GM19240 (cell line): ENCODE data around the gene ASTN2.

Experiments used
- DNase-seq: peaks from one replicate; pipeline ENCODE4 v3.0.0; 2011; ENCODE audit warnings: low spot score; ENCODE audit not compliant: insufficient read length

The ASTN2 gene

DNA sequence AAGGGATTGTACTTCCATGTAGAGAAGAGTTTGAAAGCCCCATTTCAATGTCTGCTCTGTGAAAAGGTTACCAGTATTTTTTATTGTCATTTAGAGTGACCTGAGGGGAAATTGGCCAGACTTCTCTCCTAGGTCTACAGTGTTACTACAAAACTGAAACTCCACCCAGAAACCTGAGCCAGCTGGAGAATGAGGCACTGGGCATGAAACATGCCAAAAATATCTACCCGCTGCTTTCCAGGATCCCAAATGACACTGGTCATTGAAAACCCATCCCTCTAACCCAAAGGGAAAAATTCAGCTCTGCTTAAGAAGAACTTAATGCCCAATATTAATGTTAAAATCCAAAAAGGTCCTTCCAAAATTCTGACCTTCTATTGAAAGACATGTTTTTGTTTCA is 826.9 kb downstream of the ASTN2 start:
- DNase-seq = no peak

DNA sequence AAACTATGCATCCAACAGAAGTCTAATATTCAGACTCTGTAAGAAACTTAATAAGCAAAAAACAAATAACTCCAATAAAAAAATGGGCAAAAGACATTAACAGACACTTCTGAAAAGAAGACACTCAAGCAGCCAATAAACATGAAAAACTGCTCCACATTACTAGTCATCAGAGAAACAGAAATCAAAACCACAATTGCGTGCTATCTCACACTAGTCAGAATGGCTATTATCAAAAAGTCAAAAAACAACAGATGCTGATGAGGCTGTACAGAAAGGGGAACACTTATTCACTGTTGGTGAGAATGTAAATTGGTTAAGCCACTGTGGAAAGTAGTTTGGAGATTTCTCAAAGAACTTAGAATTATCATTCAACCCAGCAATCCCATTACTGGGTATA is 829.0 kb downstream of the ASTN2 start:
- DNase-seq = no peak

DNA sequence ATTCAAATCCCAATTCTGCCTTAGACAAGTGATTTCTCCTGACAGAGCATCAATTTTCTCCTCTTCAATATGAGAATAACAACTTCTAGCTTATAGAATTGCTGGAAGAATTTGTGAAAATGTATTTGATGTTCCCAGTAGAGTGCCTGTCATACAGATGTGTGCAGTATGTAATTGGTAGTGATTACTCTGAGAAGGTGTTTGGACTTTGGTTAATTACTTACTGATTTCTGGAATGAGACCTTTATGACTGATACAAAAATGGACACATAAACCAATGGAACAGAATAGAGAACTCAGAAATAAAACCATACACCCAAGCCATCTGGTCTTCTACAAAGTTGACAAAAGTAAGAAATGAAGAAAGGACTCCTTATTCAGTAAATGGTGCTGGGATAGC is 829.7 kb downstream of the ASTN2 start:
- no peak for DNase-seq

DNA sequence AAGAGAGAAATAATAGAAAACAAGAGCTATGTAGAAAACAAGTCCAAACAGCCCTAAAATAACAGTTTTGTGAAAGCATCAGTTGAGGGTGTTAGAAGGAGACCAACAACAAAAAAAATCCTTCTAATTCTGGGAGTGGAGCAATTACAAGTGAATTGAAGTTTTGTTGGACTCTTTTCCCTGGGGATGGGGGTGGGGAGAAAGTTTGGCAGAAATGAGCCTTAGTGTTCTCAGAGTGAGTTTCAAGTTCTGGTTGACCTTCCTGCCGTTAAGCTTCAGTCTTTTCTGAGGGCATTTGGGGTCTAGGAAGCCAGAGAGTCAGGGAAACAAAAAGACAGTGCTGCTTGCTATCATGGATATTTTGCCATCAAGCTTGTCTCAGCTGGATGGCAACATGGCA is 834.0 kb downstream of the ASTN2 start:
- DNase-seq = no peak

DNA sequence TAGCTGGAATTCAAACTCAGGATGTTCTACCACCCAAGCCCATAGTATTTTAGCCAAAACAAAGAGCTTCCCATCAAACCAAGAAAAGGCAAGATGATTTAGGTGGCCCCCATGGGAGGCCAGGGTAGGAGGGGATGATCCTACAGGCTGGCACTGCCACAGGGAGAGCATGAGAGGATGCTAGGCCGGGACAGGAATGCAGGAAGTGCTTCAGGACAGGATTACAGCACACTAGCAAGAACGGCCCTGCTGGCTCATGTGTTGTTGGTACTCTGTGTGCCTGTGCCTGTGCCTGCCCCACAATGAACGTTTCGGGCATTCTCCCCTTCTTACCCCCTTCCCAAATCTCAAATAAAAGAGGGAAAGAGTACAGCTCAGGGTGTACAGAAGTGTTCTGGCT is 838.5 kb downstream of the ASTN2 start:
- DNase-seq = no peak

DNA sequence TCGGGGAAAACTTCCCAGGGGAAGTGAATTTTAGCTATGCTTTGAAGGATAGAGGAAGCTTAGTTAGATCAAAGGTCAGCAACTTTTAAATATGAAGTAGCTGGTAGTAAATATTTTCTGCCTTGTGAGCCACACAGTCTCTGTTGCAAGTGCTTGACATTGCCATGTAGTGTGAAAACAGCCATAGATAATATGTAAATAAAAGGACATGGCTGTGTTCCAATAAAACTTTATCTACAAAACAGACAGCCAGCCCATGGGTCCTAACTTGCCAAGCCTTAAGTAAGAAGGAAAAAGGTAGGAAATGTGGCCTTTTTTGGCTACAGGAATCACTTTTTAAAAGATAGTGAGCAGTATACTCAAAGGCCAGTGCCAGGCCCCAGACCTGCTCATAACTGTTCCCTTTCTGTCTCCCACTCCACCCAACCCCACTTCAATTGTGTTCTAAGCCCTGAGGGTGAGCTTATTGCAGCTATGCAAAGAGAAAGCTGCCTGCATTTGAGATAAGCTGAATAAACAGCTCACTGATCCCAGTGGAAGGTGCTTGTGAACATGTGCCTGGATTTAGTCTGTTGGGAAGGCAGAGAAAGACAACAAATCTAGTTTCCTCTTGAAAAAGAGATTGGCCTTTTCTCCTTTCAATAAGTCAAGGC is 840.7 kb downstream of the ASTN2 start:
- DNase-seq = no peak

DNA sequence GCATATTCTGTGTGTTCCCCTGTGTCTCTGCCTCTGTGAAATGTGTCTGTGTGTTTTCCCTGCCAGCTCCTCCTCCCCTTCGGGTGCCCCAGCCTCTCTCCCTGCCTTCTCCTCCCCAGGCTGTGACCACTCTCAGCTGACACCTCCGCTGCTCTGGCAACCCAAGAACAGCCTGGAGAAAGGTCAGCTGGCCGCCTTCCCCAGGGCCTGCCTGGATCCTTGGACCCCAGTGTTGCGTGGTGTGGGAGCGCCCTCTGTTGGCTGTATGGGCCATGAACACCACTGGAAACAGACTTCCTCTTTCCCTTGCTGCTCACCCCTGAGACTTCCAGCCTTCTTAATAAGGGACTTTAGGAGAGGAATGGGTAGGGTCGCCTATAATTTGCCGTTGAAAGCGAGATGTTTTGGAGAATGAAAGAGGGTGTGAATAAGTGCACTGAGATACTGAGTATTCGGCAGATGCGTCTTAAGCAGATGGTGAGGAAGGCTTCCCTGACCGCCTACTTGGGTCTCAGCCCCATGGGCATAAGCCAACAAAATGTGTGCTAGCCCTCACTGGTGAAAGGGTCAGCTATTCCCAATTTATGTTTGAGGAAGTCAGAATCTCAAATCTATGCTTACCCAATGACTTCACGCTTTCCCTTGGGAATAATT is 842.6 kb downstream of the ASTN2 start:
- DNase-seq = peak; percentile 53

DNA sequence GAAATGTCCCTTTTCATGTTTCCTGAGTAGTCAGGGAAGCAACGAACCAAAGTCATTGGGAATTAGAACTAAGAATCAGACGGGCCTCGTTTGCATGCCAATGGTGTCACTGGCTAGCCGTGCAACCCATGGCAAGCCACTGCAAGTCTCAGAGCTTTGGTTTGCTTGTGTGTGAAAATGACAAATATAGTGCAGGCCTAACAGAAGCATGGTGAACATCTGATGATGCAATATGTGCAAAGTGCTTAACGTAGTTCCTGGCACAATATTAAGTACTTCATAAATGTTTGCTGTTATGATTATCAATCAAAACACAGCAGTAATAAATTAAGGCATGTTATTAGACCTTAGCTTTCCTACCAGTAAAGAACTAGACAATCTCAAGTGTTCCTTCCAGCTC is 845.7 kb downstream of the ASTN2 start:
- no peak for DNase-seq

DNA sequence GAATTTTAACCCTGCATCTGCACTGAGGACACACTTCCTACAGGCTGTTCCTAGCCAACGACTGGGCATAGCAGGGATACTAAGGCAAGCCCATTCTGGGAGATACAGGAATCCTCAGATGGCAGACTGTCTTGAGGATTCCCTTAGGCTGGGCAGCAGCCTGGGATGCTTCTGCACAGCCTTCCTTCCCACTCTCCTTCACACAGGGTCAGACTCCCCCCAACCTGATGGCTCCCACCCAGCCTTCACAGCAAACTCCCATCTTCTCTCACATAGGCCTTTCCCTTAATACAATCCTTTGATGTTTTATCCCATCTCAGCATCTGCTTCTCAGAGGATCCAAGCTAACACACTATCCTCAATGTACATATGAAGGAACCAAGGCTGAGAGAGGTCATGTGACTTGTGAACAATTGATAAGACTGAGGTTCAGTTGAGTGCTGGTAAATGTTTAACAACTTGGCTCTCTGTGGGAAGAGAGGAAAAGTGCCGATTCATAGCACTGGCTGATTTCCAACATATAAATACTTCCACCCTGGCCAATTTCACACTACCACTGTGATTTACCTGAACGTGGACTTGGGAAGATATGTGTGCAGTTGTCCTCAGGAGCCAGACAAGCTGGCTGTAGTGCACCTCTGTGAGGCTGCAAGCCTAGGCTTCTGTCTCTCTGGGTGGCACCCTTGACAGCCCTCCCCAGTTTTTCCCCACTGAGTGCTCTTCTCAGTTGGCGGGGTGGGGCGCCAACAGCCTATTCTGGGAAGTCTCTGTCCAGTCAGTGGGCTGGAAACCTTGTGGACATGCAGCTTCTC is 848.0 kb downstream of the ASTN2 start:
- no peak for DNase-seq

DNA sequence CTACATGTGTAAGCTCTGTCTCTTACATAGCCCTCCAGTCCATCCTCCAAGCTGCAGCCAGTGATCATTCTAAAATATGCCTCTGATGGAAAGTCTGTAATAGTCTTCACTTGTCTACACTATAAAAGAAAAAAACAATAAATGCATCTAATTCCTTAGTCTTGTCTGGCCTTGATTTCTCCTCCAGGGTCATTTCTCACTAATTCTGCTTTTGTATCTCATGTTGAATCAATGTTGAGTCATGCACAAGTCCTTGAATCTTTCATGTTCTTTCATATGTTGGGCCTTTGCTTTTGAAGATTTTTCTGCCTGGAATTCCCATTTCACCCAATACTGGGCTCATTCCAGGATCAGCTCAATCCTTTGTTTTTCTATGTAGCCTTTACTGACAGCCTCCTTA is 848.9 kb downstream of the ASTN2 start:
- no peak for DNase-seq

DNA sequence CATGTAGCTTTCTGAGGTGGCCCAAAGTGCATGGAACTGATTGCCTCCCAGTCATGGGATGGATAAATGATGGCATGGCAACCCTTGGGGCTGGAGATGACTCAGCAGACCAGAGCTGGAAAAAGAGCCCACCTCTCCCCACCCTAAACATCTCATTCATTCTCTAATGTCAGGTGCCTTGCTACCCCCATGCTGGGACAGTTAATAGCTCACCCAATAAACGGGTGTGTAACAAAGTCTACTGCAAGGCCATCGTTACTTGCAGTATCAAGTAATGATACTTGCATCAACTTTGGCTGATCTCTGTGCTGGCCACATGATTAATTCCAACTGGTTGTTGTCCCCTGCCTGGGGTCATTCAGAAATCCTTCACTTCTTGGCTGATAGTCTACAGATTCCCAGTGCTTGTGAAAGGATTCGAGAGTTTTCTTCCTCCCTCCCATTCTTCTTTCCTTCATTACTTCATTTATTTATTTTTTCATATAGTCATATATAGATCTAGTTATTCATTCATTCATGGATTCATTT is 850.5 kb downstream of the ASTN2 start:
- no peak for DNase-seq

DNA sequence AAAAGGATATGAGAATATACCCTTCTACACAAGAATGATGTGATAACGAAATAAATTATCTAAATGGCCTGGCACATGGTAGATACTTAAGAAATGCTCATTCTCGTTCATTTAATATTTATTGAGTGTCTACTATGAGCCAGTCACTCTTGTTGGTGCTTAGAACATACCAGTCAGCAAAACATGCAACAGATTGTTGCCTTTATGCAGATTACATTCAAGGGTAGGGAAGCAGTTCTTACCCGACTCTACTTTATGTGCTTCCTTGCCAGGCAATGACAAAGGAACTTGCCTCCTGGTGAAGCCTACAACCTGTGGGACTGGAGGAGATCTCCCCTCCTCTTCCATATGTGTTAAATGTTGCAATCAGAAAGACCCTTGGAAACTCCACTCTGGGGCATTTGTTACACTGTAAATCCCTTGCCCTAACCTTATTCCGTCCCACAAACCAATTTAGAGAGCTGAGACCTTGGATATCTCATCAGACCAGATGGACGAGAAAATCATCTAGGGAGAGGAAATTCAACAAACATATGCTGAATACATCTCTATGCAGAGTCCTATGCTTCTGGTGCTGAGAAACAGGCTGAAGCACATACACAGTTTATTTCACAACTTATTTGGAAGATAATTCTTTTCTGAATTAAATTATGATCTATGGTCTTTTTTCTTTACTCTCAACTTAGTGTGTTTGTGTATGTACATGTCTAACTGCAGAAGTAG is 855.9 kb downstream of the ASTN2 start:
- DNase-seq = no peak

DNA sequence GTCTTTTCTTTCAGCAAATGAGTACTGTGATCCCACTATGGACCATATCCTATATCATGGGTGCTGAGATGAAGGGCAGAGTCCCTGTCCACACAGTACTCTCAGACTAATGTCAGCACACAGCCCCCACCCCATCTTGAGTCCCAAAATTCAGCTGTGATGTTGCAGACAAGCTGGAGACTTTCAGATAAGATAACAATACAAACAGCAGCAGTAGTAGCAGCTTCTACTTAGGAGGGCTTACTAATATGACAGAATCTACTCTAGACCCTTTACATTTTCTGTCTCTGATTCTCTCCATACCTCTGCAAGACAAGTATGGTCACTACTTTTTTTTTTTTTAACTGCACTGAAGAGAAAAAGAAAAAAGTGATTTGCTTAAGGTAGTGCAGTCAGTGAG is 856.8 kb downstream of the ASTN2 start:
- DNase-seq = no peak

DNA sequence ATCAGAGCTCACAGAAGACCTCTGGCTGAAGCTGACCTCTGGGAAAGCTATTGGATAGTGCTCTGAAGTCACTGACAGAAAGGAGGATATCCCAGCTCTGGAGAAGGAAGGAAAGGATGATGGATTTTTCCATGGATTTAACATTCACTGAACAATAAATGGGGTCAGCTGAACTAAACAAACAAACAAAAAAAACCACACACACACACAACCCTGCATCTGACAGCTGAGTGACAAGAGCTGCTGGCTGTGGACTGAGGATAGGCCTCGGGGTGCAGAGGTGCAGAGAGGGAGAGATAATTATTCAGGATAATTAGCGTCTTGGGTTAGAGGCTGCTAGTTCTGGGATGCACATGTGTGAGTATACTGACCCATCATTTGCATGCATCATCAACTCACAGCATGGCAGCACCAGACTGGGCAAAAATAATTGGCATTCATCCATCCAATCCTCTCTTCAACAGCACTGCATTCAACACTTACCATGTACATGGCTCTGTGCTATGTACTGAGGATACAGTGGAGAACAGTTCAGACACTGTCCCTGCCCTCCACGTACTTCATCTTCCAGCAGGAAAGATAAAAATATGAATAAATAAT is 859.2 kb downstream of the ASTN2 start:
- no peak for DNase-seq

DNA sequence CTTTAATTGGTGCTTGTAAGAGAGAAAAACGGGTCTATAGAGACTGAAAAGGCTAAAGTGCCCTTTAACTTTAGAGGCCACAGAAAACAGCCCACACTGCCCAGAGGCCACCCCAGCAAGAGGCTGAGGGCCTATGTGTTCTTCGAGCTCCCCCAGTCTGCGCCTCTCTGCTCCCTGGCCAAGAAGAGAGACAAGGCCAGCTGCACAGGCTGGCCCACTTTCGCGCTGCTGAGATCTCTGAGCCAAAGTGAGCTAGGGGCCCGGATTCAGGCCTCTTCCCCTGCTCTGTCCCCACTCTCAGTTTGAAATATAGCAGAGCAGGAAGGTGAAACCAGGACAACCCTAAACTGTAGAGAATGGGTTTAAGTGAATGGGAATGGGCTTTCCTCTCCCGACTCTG is 859.7 kb downstream of the ASTN2 start:
- DNase-seq = no peak

DNA sequence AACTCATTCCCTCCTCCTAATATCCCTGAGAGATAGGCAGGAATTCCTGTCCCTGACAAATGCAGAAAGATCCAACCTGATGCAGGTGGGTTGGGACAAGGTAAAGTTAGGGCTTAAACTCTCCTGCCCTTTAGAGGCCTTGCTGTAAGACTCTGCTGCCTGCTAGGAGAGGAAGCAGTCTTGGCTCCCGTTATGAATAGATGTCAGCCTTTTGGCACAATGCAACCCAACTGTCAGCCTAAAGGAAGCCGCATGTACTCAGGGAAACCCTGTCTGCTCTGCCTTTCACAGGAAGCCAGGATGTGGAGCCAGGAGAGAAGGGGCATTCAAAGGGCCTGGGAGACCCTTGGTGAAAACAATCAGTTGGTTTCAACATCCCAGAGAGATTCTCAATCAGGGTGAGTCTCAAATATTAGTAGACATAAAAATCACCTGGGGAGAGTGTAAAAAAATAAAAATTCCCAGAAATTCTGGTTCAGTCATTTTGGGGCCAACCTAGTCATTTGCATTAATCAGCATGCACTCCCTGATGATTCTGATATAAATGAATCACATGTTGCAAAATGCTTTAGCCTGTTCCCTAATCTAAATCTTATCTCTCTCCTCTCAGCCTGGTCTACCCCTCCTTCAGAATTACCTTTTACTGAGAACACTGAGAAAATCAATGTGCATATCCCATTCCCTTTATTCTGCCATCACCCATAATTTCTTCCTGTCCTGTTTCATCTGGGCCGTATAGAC is 864.0 kb downstream of the ASTN2 start:
- DNase-seq = no peak

DNA sequence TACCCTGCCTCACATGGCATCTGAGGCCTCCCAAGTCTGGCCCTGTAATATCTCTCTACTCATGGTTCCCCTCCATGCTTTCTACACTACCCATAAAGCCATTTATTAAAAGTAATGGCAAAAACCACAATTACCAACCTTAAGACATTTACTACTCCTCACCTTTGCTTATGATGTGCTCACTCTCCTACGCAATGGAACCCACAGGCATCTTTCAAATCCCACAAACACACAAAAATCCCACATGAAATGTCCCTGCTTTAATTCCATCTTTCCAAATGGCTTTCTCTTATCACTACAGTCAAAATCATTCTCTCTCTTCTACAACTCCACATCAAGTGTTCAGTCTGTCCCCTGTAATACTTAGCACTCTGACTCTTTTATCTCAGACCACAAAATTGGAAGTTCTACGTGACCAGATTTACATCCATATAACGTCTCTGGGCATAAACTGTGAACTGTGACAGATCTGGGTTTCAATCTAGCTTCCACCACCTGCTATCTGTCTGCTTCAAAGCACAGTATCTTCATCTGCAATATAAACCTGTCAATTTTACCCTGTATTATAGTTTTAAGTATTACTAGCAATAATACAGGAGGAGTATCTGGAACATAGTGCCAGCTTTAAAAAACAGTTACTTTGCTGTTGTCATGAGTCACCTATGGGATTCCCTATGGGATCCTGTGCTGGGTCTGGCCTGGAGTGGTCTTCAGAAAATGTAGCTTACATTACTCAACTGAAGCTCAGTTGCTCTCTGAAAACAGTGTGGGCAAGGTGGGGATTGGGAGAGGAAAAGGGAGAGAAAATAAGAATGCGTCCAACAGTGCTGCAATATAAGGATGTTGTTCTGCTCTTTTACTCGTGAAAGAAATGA is 864.8 kb downstream of the ASTN2 start:
- no peak for DNase-seq

DNA sequence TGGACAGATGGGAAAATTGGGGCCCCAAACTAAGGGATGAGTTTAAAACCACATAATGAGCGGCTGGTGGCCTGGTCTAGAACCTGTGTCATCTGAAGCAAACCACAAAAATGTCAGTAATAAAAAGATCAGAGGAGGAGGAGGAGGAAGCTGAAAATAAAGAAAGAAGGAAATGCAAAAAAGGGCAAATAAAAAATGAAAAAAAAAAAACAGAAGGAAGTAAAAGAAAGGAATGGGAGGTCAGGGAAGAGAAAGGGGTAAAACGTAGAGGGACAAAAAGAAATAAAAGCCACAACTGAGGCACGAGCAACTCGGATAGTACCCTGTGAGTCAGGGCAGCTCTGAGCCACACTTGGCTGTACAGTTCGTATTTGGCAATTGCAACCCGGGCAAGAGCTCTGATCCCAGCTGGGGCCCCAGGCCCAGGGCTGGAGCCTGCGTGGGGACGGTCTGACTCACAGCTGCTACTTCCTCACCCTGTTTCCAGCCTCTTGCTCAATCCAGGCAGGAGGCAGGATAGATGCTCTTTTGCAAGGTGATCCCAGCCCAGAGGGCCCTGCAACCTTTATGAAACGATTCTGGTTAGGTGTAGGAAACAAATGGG is 865.7 kb downstream of the ASTN2 start:
- DNase-seq = no peak

DNA sequence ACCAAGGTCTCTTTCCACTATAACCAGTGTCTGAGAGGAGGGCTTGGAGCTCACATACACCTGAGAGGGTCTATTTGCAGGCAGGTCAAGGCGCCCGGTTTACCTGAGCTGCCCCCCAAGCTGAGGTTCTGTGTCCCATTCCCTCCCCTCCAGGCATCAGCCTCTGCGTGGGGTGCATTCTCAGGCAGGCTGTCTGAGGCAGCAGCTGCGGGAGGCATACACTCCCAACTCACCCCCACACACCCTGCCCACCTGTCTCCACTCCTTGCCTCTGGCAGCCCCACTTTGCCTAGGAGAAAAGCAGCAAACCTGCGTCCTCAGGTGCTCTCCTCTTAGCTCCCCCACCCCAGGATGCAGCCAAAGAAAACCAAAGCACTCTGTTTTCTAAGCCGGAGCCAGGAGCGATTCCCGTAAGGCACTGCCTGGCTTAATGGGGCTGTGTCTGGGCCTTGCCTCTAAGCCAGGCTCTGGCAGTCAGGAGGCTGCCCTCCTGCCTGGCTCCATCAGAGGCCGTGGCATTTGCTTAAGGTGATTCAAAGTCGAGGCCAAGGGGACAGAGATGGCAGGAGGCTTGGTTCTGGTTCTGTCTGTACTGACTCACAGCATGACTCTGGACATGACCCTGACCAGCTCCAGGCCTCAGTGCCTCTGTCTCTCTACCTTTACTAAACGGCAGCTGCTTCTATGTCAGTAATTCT is 867.0 kb downstream of the ASTN2 start:
- DNase-seq = no peak
